H9 (cell line): ENCODE results near the gene THSD4. TPM values are rescaled to one million over a fixed set of nuclear protein-coding genes. Genes with fewer than 3 reads are reported as not detected.

Experiments used
- DNase-seq: peaks from one replicate; pipeline ENCODE4 v3.0.0-alpha.2; 2017
- H2AFZ ChIP-seq: one replicate; pipeline ENCODE4 v1.6.1; 2013; ENCODE audit warnings: mild to moderate bottlenecking, low read length, control low read depth, moderate library complexity
- H2AK5ac ChIP-seq: 2 replicates; pipeline ENCODE4 v1.6.1; 2013; ENCODE audit warnings: low read length, control low read depth, mixed read lengths; ENCODE audit not compliant: insufficient read length
- H2BK120ac ChIP-seq: one replicate; pipeline ENCODE4 v1.6.1; 2013; ENCODE audit warnings: low read depth, mild to moderate bottlenecking, low read length, control low read depth, inconsistent platforms; ENCODE audit not compliant: poor library complexity, severe bottlenecking
- H2BK12ac ChIP-seq: 2 replicates; pipeline ENCODE4 v1.6.1; 2013; ENCODE audit warnings: low read length, control low read depth, mixed read lengths, low read depth; ENCODE audit not compliant: insufficient read length
- H2BK15ac ChIP-seq: 2 replicates; pipeline ENCODE4 v1.6.1; 2013; ENCODE audit warnings: low read depth, low read length, control low read depth
- H2BK20ac ChIP-seq: one replicate; pipeline ENCODE4 v1.6.1; 2013; ENCODE audit warnings: low read depth, mild to moderate bottlenecking, low read length, control low read depth, inconsistent platforms; ENCODE audit not compliant: poor library complexity, severe bottlenecking
- H2BK5ac ChIP-seq: 2 replicates; pipeline ENCODE4 v1.6.1; 2013; ENCODE audit warnings: low read length, control low read depth, mixed read lengths; ENCODE audit not compliant: insufficient read length
- H3K14ac ChIP-seq: 2 replicates; pipeline ENCODE4 v1.6.1; 2013; ENCODE audit warnings: low read length, control low read depth; ENCODE audit not compliant: insufficient read depth
- H3K18ac ChIP-seq: 2 replicates; pipeline ENCODE4 v1.6.1; 2013; ENCODE audit warnings: low read depth, mild to moderate bottlenecking, mixed read lengths, low read length, control low read depth; ENCODE audit not compliant: insufficient read length
- H3K23ac ChIP-seq: 2 replicates; pipeline ENCODE4 v1.6.1; 2013; ENCODE audit warnings: low read length, control low read depth, mixed read lengths, low read depth; ENCODE audit not compliant: insufficient read length
- H3K23me2 ChIP-seq: 2 replicates; pipeline ENCODE4 v1.6.1; 2013; ENCODE audit warnings: low read depth, mild to moderate bottlenecking, mixed read lengths, low read length, control low read depth; ENCODE audit not compliant: insufficient read length, poor library complexity, severe bottlenecking
- H3K27ac ChIP-seq: 2 replicates; pipeline ENCODE4 v1.5.1; 2013; ENCODE audit warnings: low read length, control low read depth, mixed read lengths, low read depth; ENCODE audit not compliant: insufficient read length
- H3K27me3 ChIP-seq: 2 replicates; pipeline ENCODE4 v1.6.1; 2013; ENCODE audit warnings: low read length, control low read depth, inconsistent platforms; ENCODE audit not compliant: insufficient read depth
- H3K4ac ChIP-seq: 2 replicates; pipeline ENCODE4 v1.6.1; 2013; ENCODE audit warnings: low read depth, mild to moderate bottlenecking, control low read depth, inconsistent platforms, low read length, moderate library complexity
- H3K4me1 ChIP-seq: 2 replicates; pipeline ENCODE4 v1.6.1; 2013; ENCODE audit warnings: low read length, control low read depth, inconsistent platforms; ENCODE audit not compliant: insufficient read depth
- H3K4me2 ChIP-seq: 2 replicates; pipeline ENCODE4 v1.6.1; 2013; ENCODE audit warnings: low read length, control low read depth, mixed read lengths; ENCODE audit not compliant: insufficient read length, insufficient read depth
- H3K56ac ChIP-seq: 2 replicates; pipeline ENCODE4 v1.6.1; 2013; ENCODE audit warnings: low read depth, mild to moderate bottlenecking, mixed read lengths, low read length, control low read depth; ENCODE audit not compliant: insufficient read length
- H3K79me1 ChIP-seq: 2 replicates; pipeline ENCODE4 v1.6.1; 2013; ENCODE audit warnings: low read depth, mild to moderate bottlenecking, moderate library complexity, low read length, control low read depth, inconsistent platforms; ENCODE audit not compliant: insufficient read depth, poor library complexity, severe bottlenecking
- H3K79me2 ChIP-seq: 2 replicates; pipeline ENCODE4 v1.6.1; 2013; ENCODE audit warnings: low read length, control low read depth, inconsistent platforms; ENCODE audit not compliant: insufficient read depth
- H3K9ac ChIP-seq: 2 replicates; pipeline ENCODE4 v1.6.1; 2013; ENCODE audit warnings: low read length, control low read depth, mixed read lengths; ENCODE audit not compliant: insufficient read length; ENCODE audit errors: extremely low read depth
- H3K9me3 ChIP-seq: one replicate; pipeline ENCODE4 v1.6.1; 2013; ENCODE audit warnings: low read depth, low read length, inconsistent platforms; ENCODE audit not compliant: control insufficient read depth
- H3T11ph ChIP-seq: one replicate; pipeline ENCODE4 v1.6.1; 2013; ENCODE audit warnings: mild to moderate bottlenecking, low read length, control low read depth, inconsistent platforms
- H4K20me1 ChIP-seq: one replicate; pipeline ENCODE4 v1.6.1; 2013; ENCODE audit not compliant: control insufficient read depth, insufficient read length, insufficient read depth
- H4K5ac ChIP-seq: 2 replicates; pipeline ENCODE4 v1.6.1; 2013; ENCODE audit warnings: low read depth, mild to moderate bottlenecking, mixed read lengths, low read length, control low read depth; ENCODE audit not compliant: insufficient read length
- H4K8ac ChIP-seq: replicated peaks from 2 replicates; pipeline ENCODE4 v1.6.1; 2013; ENCODE audit warnings: low read length, control low read depth, mixed read lengths, low read depth; ENCODE audit not compliant: insufficient read length
- H4K91ac ChIP-seq: 2 replicates; pipeline ENCODE4 v1.6.1; 2013; ENCODE audit warnings: low read depth, mild to moderate bottlenecking, moderate library complexity, mixed read lengths, low read length, control low read depth; ENCODE audit not compliant: insufficient read length
- H3K27ac Mint-ChIP-seq, 3 experiments: 2 replicates in 2 of 3; 3 replicates in 1 of 3; pipeline ENCODE4 v1.8.0; 2020 to 2021; ENCODE audit warnings: mixed read lengths in 3 of 3, mild to moderate bottlenecking in 1 of 3, moderate library complexity in 1 of 3
- H3K27me3 Mint-ChIP-seq: 2 replicates; pipeline ENCODE4 v1.8.0; 2021; ENCODE audit warnings: low read depth, mild to moderate bottlenecking, moderate library complexity, mixed read lengths
- H3K36me3 Mint-ChIP-seq, 3 experiments: 2 replicates in 2 of 3; 3 replicates in 1 of 3; pipeline ENCODE4 v1.8.0; 2020 to 2021; ENCODE audit warnings: low read depth in 3 of 3, mixed read lengths in 3 of 3; ENCODE audit not compliant: insufficient read depth in 1 of 3
- H3K4me1 Mint-ChIP-seq, 2 experiments: 2 replicates each; pipeline ENCODE4 v1.8.0; 2020; ENCODE audit warnings: mixed read lengths in 2 of 2
- H3K4me3 Mint-ChIP-seq, 2 experiments: 2 replicates in 1 of 2; 3 replicates in 1 of 2; pipeline ENCODE4 v1.8.0; 2020 to 2021; ENCODE audit warnings: mild to moderate bottlenecking in 2 of 2, mixed read lengths in 2 of 2, moderate library complexity in 1 of 2
- H3K9me3 Mint-ChIP-seq, 2 experiments: 2 replicates in 1 of 2; 3 replicates in 1 of 2; pipeline ENCODE4 v1.8.0; 2020; ENCODE audit warnings: mild to moderate bottlenecking in 2 of 2, mixed read lengths in 2 of 2, moderate library complexity in 1 of 2
- CTCF ChIP-seq: fragments of 200-600 bp; sonication (generic); conservative IDR thresholded peaks from 3 replicates; pipeline ENCODE4 v1.8.0; 2021; ENCODE audit warnings: antibody characterized with exemption, mild to moderate bottlenecking
- WGBS: extraction: QIAGEN DNeasy Blood & Tissue Kit; methylation state at CpG from one replicate; pipeline ENCODE4 v1.1.7; 2013; ENCODE audit warnings: missing lambda C conversion rate, low lambda C conversion rate, mixed read lengths; ENCODE audit not compliant: insufficient read length; ENCODE audit errors: extremely low coverage; 5-methylcytosine and 5-hydroxymethylcytosine counted together
- total RNA-seq: library from RNA; stranded (reverse); gene quantifications from 2 replicates; pipeline ENCODE4 v1.2.1, GENCODE V29; 2021

The THSD4 gene
- total RNA-seq, 1 experiment from 2014 or later: 5.5 TPM

GRCh38 chr15:71682001-71682400, 566.7 kb downstream of the THSD4 start:
- Histone ChIP-seq H4K20me1 (no peaks in the 10 kb centered on the region), H3K27ac (no peak overlapping the region), H3K4ac (no peak overlapping the region), H3K79me2 (no peaks in the 10 kb centered on the region), H3K18ac (no peak overlapping the region), H3K56ac (no peak overlapping the region), H3T11ph (no peak overlapping the region), H2BK15ac (no peak overlapping the region), H3K4me1 (peaks cover 10% of the 10 kb centered on the region), H3K27me3 (no peaks in the 10 kb centered on the region), H2AK5ac (no peak overlapping the region), H3K9me3 (no peaks in the 10 kb centered on the region), H3K23me2 (no peaks in the 10 kb centered on the region), H3K14ac (no peak overlapping the region), H3K9ac (no peak overlapping the region), H2BK12ac (no peak overlapping the region), H2BK20ac (no peak overlapping the region), H4K8ac (no peak overlapping the region), H2BK120ac (no peak overlapping the region), H4K5ac (no peak overlapping the region), H2AFZ (no peak overlapping the region), H4K91ac (no peak overlapping the region), H2BK5ac (no peak overlapping the region), H3K79me1 (no peaks in the 10 kb centered on the region), H3K23ac (no peak overlapping the region), H3K4me2 (no peak overlapping the region)
- Mint-ChIP-seq H3K9me3 (no peaks in the 10 kb centered on the region), H3K27me3 (no peaks in the 10 kb centered on the region), H3K4me1 (peaks cover 29 to 40% of the 10 kb centered on the region in 2 experiments), H3K36me3 (no peaks in the 10 kb centered on the region; a peak in 1 of 7 replicates), H3K4me3 (no peak overlapping the region), H3K27ac (peak overlapping the region in 1 of 3 experiments; percentile 10; a peak in 2 of 7 replicates)
- no peak for DNase-seq
- WGBS: no CpG with 5 or more reads among the region's 3 CpGs
- TF ChIP-seq CTCF: no peak
